Psoas muscle (tissue), 8 donors: Measurements from ENCODE around the gene TBC1D5. TPM values are rescaled to one million over a fixed set of nuclear protein-coding genes. Genes with fewer than 3 reads are reported as not detected.

Experiments
- ATAC-seq, 4 donors: fragments of 200-7000 bp; cut with Tn5 transposase; one replicate each; pipeline ENCODE4 v1.9.1; 2020; ENCODE audit warnings: moderate library complexity in 3 of 4, mild to moderate bottlenecking in 2 of 4
- DNase-seq, 2 donors: peaks; one replicate each; pipeline ENCODE4 v3.0.0-alpha.2; 2020
- H3K27ac ChIP-seq: fragments of 200-600 bp; one replicate; pipeline ENCODE4 v1.8.0; 2022
- H3K27me3 ChIP-seq, 3 donors: fragments of 200-600 bp in 1 of 3; one replicate each; pipeline versions ENCODE4 v1.6.1 to v1.8.0; 2013 to 2022; ENCODE audit warnings: low read length in 2 of 3, mild to moderate bottlenecking in 2 of 3, moderate library complexity in 1 of 3; ENCODE audit not compliant: insufficient read depth in 3 of 3
- H3K36me3 ChIP-seq, 2 donors: fragments of 200-600 bp in 1 of 2; one replicate each; pipeline versions ENCODE4 v1.6.1 to v1.8.0; 2013 to 2022; ENCODE audit warnings: low read depth in 1 of 2, mild to moderate bottlenecking in 1 of 2, moderate library complexity in 1 of 2; ENCODE audit not compliant: insufficient read depth in 1 of 2
- H3K4me1 ChIP-seq: fragments of 200-600 bp; one replicate; pipeline ENCODE4 v1.8.0; 2022
- H3K4me3 ChIP-seq: fragments of 200-600 bp; one replicate; pipeline ENCODE4 v1.8.0; 2022; ENCODE audit warnings: mild to moderate bottlenecking
- H3K9me3 ChIP-seq: fragments of 200-600 bp; one replicate; pipeline ENCODE4 v1.8.0; 2022
- WGBS, 3 donors: extraction: QIAGEN DNeasy Blood & Tissue Kit; methylation state at CpG; one replicate each; pipeline versions ENCODE4 v1.1.6 to v1.1.7; 2013; 5-methylcytosine and 5-hydroxymethylcytosine counted together
- intact Hi-C, 2 donors: fragments of 100-400 bp; cut with DNase I; formaldehyde crosslinking; loops; one replicate each; pipeline versions ENCODE4 v1.11.0 to v1.14.2; 2022
- polyA plus RNA-seq, 3 donors: library from polyadenylated mRNA; stranded (reverse); fragments of 200-250 nt; gene quantifications; one replicate each; pipeline ENCODE4 v1.2.3, GENCODE V29; 2013
- total RNA-seq, 4 donors: library from RNA; stranded (reverse); fragmentation: NEBNext Ultra II Directional in 2 of 4; extraction: Animal tissue kit (Norgen Biotek cat#: 25700) in 2 of 4; gene quantifications; one replicate each; pipeline versions ENCODE4 v1.2.1 to v1.2.4, GENCODE V29; 2021 to 2023
- TF ChIP-seq, protein P1 (sequence below): fragments of 200-600 bp; IDR thresholded peaks from one replicate; pipeline ENCODE4 v1.8.0; 2022; ENCODE audit warnings: antibody characterized with exemption
- donor health status: healthy with polysubstance abuse.
- donor health status: DM: no; HTN: no; CAD: no; lungs with moderate emphysema.
- donor health status: Bipolar disorder and iron deficiency.
- donor health status: healthy.
- donor health status: DM: yes; HTN: yes; CAD: no.
- donor health status: DM: no; HTN: no; CAD: no.
- donor health status: DM: no; HTN: no; CAD: no.
- donor health status: DM: yes; HTN: yes; CAD: no.

TBC1D5 gene
- total and polyA plus RNA-seq, 7 donors = 4.3 to 20.4 (median 13.3) TPM

- 87 to 91% (median 88%) methylated on average over 4 of the region's 4 CpGs for WGBS, 3 donors
- intact Hi-C loops = no loop called here
- peaks cover 3 to 28% of the 10 kb centered on the region in 2 donors for H3K36me3 ChIP-seq
These were observed 369.8 kb downstream of the TBC1D5 start for GRCh38 chr3:17372362-17373210.

DNA sequence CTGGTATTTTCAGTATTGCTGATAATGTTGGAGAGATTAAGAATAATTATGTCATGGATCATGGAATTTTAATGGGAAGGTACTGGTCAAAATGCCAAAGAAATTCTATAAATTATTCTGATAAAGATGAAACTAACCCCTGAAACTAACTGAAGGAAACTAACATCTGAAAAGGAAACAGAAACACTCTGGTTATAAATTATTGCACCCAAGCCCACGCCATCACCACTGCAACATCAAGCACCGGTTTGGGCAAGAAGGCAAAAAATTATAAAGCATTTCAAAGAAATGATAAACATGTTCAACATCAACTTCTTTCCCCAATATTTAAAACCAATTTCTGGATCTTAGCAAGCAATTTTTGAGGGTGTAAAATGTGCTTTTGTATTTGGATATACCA lies 372.5 kb downstream of the TBC1D5 start:
- WGBS, 3 donors = 89 to 91% (median 89%) methylated on average over 2 of the region's 2 CpGs
- Histone ChIP-seq H3K27me3 (no peaks in the 10 kb centered on the region), H3K27ac (no peak overlapping the region), H3K9me3 (no peaks in the 10 kb centered on the region), H3K4me3 (no peak overlapping the region), H3K4me1 (no peaks in the 10 kb centered on the region), H3K36me3 (peaks cover 3 to 28% of the 10 kb centered on the region in 2 donors)
- TF ChIP-seq, protein P1, sequence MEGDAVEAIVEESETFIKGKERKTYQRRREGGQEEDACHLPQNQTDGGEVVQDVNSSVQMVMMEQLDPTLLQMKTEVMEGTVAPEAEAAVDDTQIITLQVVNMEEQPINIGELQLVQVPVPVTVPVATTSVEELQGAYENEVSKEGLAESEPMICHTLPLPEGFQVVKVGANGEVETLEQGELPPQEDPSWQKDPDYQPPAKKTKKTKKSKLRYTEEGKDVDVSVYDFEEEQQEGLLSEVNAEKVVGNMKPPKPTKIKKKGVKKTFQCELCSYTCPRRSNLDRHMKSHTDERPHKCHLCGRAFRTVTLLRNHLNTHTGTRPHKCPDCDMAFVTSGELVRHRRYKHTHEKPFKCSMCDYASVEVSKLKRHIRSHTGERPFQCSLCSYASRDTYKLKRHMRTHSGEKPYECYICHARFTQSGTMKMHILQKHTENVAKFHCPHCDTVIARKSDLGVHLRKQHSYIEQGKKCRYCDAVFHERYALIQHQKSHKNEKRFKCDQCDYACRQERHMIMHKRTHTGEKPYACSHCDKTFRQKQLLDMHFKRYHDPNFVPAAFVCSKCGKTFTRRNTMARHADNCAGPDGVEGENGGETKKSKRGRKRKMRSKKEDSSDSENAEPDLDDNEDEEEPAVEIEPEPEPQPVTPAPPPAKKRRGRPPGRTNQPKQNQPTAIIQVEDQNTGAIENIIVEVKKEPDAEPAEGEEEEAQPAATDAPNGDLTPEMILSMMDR = no peak
- intact Hi-C loops = no loop called here
- ATAC-seq = no peak
- no peak for DNase-seq

More at GRCh38 chr3:17372362-17373210, 369.8 kb downstream of the TBC1D5 start:
- H3K4me1 ChIP-seq = no peaks in the 10 kb centered on the region
- DNase-seq (no peak), ATAC-seq (no peak)
- H3K4me3 ChIP-seq = no peak overlapping the region
- TF ChIP-seq, protein P1 = no peak
- no peaks in the 10 kb centered on the region for H3K9me3 ChIP-seq
- no peak overlapping the region for H3K27ac ChIP-seq
- no peaks in the 10 kb centered on the region for H3K27me3 ChIP-seq

- Histone ChIP-seq H3K4me1 (no peaks in the 10 kb centered on the region), H3K4me3 (no peak overlapping the region), H3K27ac (no peak overlapping the region), H3K36me3 (peaks cover 3 to 17% of the 10 kb centered on the region in 2 donors), H3K9me3 (no peaks in the 10 kb centered on the region), H3K27me3 (no peaks in the 10 kb centered on the region)
- no peak for ATAC-seq
- WGBS, 3 donors = 97 to 100% (median 99%) methylated on average over 1 of the region's 1 CpG
- no peak for DNase-seq
- TF ChIP-seq, protein P1 = no peak
- intact Hi-C loops = no loop called here
These were observed 375.3 kb downstream of the TBC1D5 start for GRCh38 chr3:17367171-17367570.

- TF ChIP-seq, protein P1 = no peak
- H3K36me3 ChIP-seq = no peaks in the 10 kb centered on the region
- no peaks in the 10 kb centered on the region for H3K27me3 ChIP-seq
- H3K9me3 ChIP-seq = no peaks in the 10 kb centered on the region
- ATAC-seq = no peak
- 92 to 93% (median 92%) methylated on average over 3 of the region's 3 CpGs for WGBS, 3 donors
- H3K4me3 ChIP-seq = no peak overlapping the region
- DNase-seq = no peak
- no peak overlapping the region for H3K27ac ChIP-seq
- H3K4me1 ChIP-seq = no peaks in the 10 kb centered on the region
- intact Hi-C loops = no loop called here
These were observed 381.4 kb downstream of the TBC1D5 start for GRCh38 chr3:17360991-17361390.
